ENCODE measurements around the gene RND3. TPM values are rescaled to one million over a fixed set of nuclear protein-coding genes. Genes with fewer than 3 reads are reported as not detected.

Gene RND3
- total and polyA plus RNA-seq, 12 donors: 15.4 to 74.3 (median 35.6) TPM

DNA sequence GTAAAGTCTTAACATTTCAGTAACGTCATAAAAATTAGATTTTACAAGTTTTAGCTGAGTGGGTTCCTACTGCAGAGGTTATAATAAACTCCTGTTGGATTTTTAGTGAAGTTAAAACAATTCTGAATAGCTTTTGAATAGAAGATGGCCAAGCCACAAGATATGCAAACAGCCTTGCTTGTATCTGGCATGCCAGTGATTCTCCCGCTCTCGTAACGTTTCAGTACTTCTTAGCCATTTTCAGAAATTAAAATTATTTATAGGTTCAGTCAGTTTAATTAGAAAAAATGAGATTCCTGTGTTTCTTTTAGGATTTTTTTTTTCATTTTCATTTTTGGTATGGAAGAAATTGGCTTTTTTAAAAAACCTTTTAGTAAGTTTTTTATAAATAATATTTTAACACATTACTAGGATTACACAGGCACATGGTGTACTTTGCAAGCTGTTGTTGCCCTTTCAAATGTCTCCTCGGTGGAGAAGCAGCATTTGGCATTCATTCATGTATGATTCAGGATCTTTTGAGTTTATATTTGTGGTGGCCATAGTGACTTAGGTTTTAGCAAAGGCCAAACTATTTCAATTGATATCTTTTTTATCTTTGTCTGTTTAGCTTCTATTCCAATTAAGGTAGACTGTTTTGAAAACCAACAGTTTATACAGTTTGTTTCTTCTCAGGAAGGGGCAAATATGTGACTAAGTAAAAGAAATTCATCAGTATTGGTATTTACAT, 30.6 kb upstream of the RND3 start:
- no peak overlapping the region for H3K27ac ChIP-seq
- ATAC-seq: peak in 2 of 8 donors; percentile 58 to 62

GRCh38 chr2:150513647-150514046, 26.2 kb upstream of the RND3 start:
- Histone ChIP-seq H3K27me3 (no peaks in the 10 kb centered on the region), H3K9me3 (no peaks in the 10 kb centered on the region), H3K4me3 (no peak overlapping the region), H3K27ac (no peak overlapping the region), H3K36me3 (no peaks in the 10 kb centered on the region), H3K4me1 (peaks cover 0 to 4% (median 0%) of the 10 kb centered on the region in 9 donors)
- ATAC-seq (no peak), DNase-seq (no peak)
- TF ChIP-seq, protein P1, sequence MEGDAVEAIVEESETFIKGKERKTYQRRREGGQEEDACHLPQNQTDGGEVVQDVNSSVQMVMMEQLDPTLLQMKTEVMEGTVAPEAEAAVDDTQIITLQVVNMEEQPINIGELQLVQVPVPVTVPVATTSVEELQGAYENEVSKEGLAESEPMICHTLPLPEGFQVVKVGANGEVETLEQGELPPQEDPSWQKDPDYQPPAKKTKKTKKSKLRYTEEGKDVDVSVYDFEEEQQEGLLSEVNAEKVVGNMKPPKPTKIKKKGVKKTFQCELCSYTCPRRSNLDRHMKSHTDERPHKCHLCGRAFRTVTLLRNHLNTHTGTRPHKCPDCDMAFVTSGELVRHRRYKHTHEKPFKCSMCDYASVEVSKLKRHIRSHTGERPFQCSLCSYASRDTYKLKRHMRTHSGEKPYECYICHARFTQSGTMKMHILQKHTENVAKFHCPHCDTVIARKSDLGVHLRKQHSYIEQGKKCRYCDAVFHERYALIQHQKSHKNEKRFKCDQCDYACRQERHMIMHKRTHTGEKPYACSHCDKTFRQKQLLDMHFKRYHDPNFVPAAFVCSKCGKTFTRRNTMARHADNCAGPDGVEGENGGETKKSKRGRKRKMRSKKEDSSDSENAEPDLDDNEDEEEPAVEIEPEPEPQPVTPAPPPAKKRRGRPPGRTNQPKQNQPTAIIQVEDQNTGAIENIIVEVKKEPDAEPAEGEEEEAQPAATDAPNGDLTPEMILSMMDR (IDR thresholded peaks at IDR 0.05): no peak
- intact Hi-C loops (cut with DNase I): loop anchor here in 1 of 10 donors (10.0 kb wide), 1 partner anchor 71 kb away; no protein-coding TSS in a partner anchor

More for the DNA sequence above, 30.6 kb upstream of the RND3 start:
- intact Hi-C loops (cut with DNase I): loop anchor here in 1 of 10 donors (10.0 kb wide), 1 partner anchor 67 kb away; no protein-coding TSS in a partner anchor
- no peaks in the 10 kb centered on the region for H3K27me3 ChIP-seq
- no peaks in the 10 kb centered on the region for H3K9me3 ChIP-seq
- 65 to 71% methylated on average over 5 of the region's 5 CpGs for WGBS, 2 donors
- H3K4me3 ChIP-seq: no peak overlapping the region
- TF ChIP-seq, protein P1 (IDR thresholded peaks at IDR 0.05): no peak
- peaks cover 0 to 10% (median 0%) of the 10 kb centered on the region in 9 donors for H3K4me1 ChIP-seq
- no peaks in the 10 kb centered on the region for H3K36me3 ChIP-seq
- DNase-seq: no peak

- H3K36me3 ChIP-seq: no peaks in the 10 kb centered on the region
Observed at GRCh38 chr2:150508497-150509137, 21.1 kb upstream of the RND3 start.

DNA sequence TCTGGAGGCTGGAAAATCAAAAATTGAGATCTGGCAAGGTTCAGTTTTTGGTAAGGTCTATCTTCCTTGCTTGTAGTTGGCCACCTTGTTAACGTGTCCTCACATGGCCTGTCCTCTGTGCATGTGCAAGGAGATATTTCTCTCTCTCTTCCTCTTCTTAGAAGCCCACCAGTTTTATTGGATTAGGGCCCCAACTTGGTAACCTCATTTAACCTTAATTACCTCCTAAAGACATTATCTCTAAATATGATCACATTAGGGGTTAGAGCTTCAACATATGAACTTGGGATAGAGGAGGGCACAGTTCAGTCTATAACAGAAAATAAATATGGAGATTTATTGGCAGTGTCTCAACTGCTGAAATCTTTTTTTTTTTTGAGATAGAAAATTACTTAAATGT, 19.6 kb upstream of the RND3 start:
- Histone ChIP-seq H3K27me3 (no peaks in the 10 kb centered on the region), H3K4me3 (no peak overlapping the region), H3K27ac (no peak overlapping the region), H3K36me3 (no peaks in the 10 kb centered on the region), H3K9me3 (no peaks in the 10 kb centered on the region), H3K4me1 (peaks cover 0 to 14% (median 0%) of the 10 kb centered on the region in 9 donors)
- TF ChIP-seq, protein P1 (IDR thresholded peaks at IDR 0.05): no peak
- DNase-seq: no peak
- ATAC-seq: no peak
- WGBS, 2 donors: 59 to 83% methylated on average over 1 of the region's 1 CpG
- intact Hi-C loops (cut with DNase I): loop anchor here in 1 of 10 donors (5.0 kb wide), 1 partner anchor 900 kb away; no protein-coding TSS in a partner anchor

More at GRCh38 chr2:150508497-150509137, 21.1 kb upstream of the RND3 start:
- intact Hi-C loops (cut with DNase I): loop anchor here in 1 of 10 donors (5.0 kb wide), 1 partner anchor 901 kb away; no protein-coding TSS in a partner anchor
- H3K4me1 ChIP-seq: peaks cover 0 to 14% (median 0%) of the 10 kb centered on the region in 9 donors
- TF ChIP-seq, protein P1 (IDR thresholded peaks at IDR 0.05): no peak
- H3K4me3 ChIP-seq: no peak overlapping the region
- no peaks in the 10 kb centered on the region for H3K27me3 ChIP-seq
- DNase-seq: no peak
- H3K9me3 ChIP-seq: no peaks in the 10 kb centered on the region
- peak overlapping the region in 1 of 10 donors; percentile 14 for H3K27ac ChIP-seq
- WGBS, 2 donors: 27 to 38% methylated on average over 2 of the region's 2 CpGs
- ATAC-seq: peak in 5 of 8 donors; percentile 49 to 86 (median 78)

All from heart right ventricle (tissue), 16 donors.